Activated naive CD4-positive, alpha-beta T cell treated with anti-CD3 and anti-CD28 coated beads, Interleukin-2, amount 50 U/mL, for 24 hours (primary cell): ENCODE results near the gene UNC13C.

Source experiments
- H3K27ac Mint-ChIP-seq: one replicate; pipeline ENCODE4 v1.8.0; 2021; ENCODE audit warnings: mild to moderate bottlenecking, mixed read lengths
- H3K27me3 Mint-ChIP-seq: one replicate; pipeline ENCODE4 v1.8.0; 2021; ENCODE audit warnings: mixed read lengths
- H3K36me3 Mint-ChIP-seq: one replicate; pipeline ENCODE4 v1.8.0; 2021; ENCODE audit warnings: mixed read lengths
- H3K4me1 Mint-ChIP-seq: one replicate; pipeline ENCODE4 v1.8.0; 2021; ENCODE audit warnings: mixed read lengths
- H3K4me3 Mint-ChIP-seq: one replicate; pipeline ENCODE4 v1.8.0; 2021; ENCODE audit warnings: mild to moderate bottlenecking, mixed read lengths
- H3K9me3 Mint-ChIP-seq: one replicate; pipeline ENCODE4 v1.8.0; 2021; ENCODE audit warnings: mixed read lengths

UNC13C gene

DNA sequence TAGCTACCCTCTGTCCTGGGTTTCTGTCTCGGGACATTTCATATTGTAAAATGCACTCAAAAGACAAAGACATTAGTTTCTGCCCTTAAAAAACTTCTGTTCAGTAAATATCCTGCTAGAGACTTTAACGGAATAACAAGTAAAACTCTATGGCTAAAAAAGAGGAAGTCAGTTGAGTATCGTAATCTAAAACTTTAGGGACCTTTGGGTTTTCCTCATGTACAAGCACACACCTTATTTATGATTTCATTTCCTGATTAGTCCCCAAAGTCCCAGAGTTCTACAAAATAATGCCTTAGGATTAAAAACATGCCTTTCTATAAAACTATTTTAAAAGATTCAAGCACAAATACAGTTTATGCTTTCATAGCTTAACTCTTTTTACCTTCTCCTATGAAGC is 585.9 kb downstream of the UNC13C start:
- Mint-ChIP-seq H3K27ac (no peak overlapping the region), H3K27me3 (peaks cover 8% of the 10 kb centered on the region), H3K4me1 (no peaks in the 10 kb centered on the region), H3K9me3 (no peaks in the 10 kb centered on the region), H3K36me3 (no peaks in the 10 kb centered on the region), H3K4me3 (no peak overlapping the region)

- Mint-ChIP-seq H3K36me3 (no peaks in the 10 kb centered on the region), H3K9me3 (peaks cover 5% of the 10 kb centered on the region), H3K27me3 (peaks cover 4% of the 10 kb centered on the region), H3K4me1 (no peaks in the 10 kb centered on the region), H3K27ac (no peak overlapping the region), H3K4me3 (no peak overlapping the region)
Measured at GRCh38 chr15:54566654-54567053, 588.4 kb downstream of the UNC13C start.

- H3K4me1 Mint-ChIP-seq = no peaks in the 10 kb centered on the region
- peaks cover 4% of the 10 kb centered on the region for H3K27me3 Mint-ChIP-seq
- no peak overlapping the region for H3K4me3 Mint-ChIP-seq
- no peak overlapping the region for H3K27ac Mint-ChIP-seq
- no peaks in the 10 kb centered on the region for H3K36me3 Mint-ChIP-seq
- H3K9me3 Mint-ChIP-seq = peaks cover 5% of the 10 kb centered on the region
Measured at GRCh38 chr15:54567408-54568035, 589.3 kb downstream of the UNC13C start.

DNA sequence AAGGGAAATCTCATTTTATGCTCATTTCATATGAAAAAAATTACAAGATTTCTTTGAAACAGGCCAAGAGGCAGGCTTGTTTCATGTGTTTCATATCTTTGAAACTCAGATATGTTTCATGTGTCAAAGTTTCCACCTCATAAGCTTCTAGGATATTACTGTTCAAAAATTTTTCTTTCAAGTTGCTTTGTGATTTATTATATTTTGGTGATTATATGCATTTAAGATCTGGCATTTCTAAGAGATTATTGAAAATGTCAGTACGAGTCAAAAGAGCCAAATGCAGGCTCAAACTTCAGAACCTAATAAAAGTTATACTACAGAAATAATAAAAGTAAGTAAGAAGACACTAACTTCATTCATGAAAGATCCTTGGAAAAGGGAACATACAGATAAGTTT is 590.1 kb downstream of the UNC13C start:
- H3K27ac Mint-ChIP-seq = no peak overlapping the region

DNA sequence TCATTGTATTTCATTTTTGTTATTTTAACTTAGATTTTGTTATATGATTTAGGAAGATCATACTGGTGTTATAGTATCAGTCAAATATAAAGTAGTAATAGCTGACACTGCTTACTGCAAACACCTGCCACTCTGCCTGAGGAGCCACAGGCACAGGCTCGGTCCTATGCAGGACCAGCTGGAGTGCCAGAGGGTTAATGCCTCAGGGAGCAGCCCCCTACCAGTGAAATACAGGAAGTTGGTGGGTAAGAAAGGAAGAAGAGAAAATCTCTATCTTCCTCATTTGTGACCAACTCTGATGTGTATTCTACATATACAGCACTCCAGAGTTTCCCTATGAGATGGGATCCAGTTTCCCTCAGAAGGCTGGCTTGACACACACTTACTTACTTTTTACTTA is 593.3 kb downstream of the UNC13C start:
- peaks cover 5% of the 10 kb centered on the region for H3K9me3 Mint-ChIP-seq
- no peaks in the 10 kb centered on the region for H3K36me3 Mint-ChIP-seq
- H3K4me1 Mint-ChIP-seq = no peaks in the 10 kb centered on the region
- no peak overlapping the region for H3K27ac Mint-ChIP-seq
- H3K27me3 Mint-ChIP-seq = peaks cover 1% of the 10 kb centered on the region
- no peak overlapping the region for H3K4me3 Mint-ChIP-seq

More for the DNA sequence above, 590.1 kb downstream of the UNC13C start:
- Mint-ChIP-seq H3K4me1 (no peaks in the 10 kb centered on the region), H3K36me3 (no peaks in the 10 kb centered on the region), H3K9me3 (peaks cover 5% of the 10 kb centered on the region), H3K27me3 (peaks cover 4% of the 10 kb centered on the region), H3K4me3 (no peak overlapping the region)

GRCh38 chr15:54575586-54575985 is 597.3 kb downstream of the UNC13C start:
- Mint-ChIP-seq H3K9me3 (peaks cover 5% of the 10 kb centered on the region), H3K4me1 (no peaks in the 10 kb centered on the region), H3K27me3 (peaks cover 2% of the 10 kb centered on the region), H3K36me3 (no peaks in the 10 kb centered on the region), H3K27ac (no peak overlapping the region), H3K4me3 (no peak overlapping the region)

GRCh38 chr15:54576298-54576935 is 598.2 kb downstream of the UNC13C start:
- no peak overlapping the region for H3K27ac Mint-ChIP-seq
- H3K27me3 Mint-ChIP-seq = peaks cover 2% of the 10 kb centered on the region
- H3K9me3 Mint-ChIP-seq = peaks cover 5% of the 10 kb centered on the region
- no peaks in the 10 kb centered on the region for H3K4me1 Mint-ChIP-seq
- no peak overlapping the region for H3K4me3 Mint-ChIP-seq
- H3K36me3 Mint-ChIP-seq = no peaks in the 10 kb centered on the region

GRCh38 chr15:54577476-54578250 is 599.4 kb downstream of the UNC13C start:
- Mint-ChIP-seq H3K27ac (no peak overlapping the region), H3K4me3 (no peak overlapping the region), H3K4me1 (no peaks in the 10 kb centered on the region), H3K36me3 (no peaks in the 10 kb centered on the region), H3K9me3 (peaks cover 5% of the 10 kb centered on the region), H3K27me3 (peaks cover 2% of the 10 kb centered on the region)

GRCh38 chr15:54579855-54580254 is 601.6 kb downstream of the UNC13C start:
- Mint-ChIP-seq H3K9me3 (peaks cover 5% of the 10 kb centered on the region), H3K4me1 (no peaks in the 10 kb centered on the region), H3K4me3 (no peak overlapping the region), H3K36me3 (no peaks in the 10 kb centered on the region), H3K27ac (no peak overlapping the region), H3K27me3 (peaks cover 2% of the 10 kb centered on the region)

- no peaks in the 10 kb centered on the region for H3K36me3 Mint-ChIP-seq
- no peak overlapping the region for H3K4me3 Mint-ChIP-seq
- no peaks in the 10 kb centered on the region for H3K4me1 Mint-ChIP-seq
- no peak overlapping the region for H3K27ac Mint-ChIP-seq
- peaks cover 2% of the 10 kb centered on the region for H3K27me3 Mint-ChIP-seq
- peaks cover 5% of the 10 kb centered on the region for H3K9me3 Mint-ChIP-seq
Measured at GRCh38 chr15:54580643-54581042, 602.4 kb downstream of the UNC13C start.

DNA sequence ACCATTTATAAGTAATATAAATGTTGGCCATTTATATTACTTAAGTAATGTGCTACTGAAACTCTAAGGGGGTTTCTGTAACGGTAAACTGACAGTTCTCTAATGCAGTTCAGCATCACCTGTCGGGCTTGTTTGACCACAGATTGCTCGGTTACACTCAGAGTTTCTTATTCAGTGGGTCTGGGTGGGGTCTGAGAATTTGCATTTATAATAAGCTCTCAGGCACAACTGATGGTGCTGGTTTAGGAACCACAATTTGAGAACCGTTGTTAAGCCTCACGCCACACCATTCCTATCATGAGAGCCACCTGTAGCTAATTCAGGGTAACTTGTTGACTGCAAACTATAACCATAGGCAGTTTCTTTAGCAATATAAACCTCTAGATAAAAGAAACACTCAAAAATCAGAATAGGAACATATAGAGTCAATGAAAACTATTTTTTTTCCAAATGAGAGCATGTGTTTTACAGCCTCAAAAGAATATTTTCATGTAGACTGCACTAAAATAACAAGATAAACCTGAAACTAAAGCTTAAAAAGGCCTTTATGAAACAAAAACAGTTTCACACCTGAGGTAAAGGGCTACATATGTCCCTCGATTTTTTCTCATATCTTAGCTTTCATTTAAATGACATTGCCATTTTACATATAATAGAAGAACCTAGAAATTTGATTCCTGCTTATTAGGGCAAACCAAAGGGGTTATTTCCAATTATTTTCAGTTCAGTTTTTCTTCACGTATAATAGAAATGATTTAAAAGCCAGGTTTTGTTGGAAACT is 604.8 kb downstream of the UNC13C start:
- H3K36me3 Mint-ChIP-seq = no peaks in the 10 kb centered on the region
- peaks cover 5% of the 10 kb centered on the region for H3K9me3 Mint-ChIP-seq
- no peak overlapping the region for H3K4me3 Mint-ChIP-seq
- no peak overlapping the region for H3K27ac Mint-ChIP-seq
- peaks cover 2% of the 10 kb centered on the region for H3K27me3 Mint-ChIP-seq
- H3K4me1 Mint-ChIP-seq = no peaks in the 10 kb centered on the region

DNA sequence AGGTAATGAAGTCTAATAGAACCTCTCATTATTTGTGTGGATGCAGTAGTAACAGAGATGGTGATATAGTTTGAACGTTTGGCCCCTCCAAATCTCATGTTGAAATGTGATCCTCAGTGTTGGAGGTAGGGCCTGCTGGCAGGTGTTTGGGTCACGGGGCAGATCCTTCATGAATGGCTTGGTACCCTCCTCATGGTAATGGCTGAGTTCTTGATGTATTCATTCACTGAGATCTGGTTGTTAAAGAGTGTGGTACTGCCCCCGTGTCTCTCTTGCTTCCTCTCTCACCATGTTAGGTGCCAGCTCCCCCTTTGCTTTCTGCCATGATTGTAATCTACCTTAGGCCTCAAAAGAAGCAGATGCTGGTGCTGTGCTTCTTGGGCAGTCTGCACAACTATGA is 606.8 kb downstream of the UNC13C start:
- H3K4me3 Mint-ChIP-seq = no peak overlapping the region
- peaks cover 5% of the 10 kb centered on the region for H3K9me3 Mint-ChIP-seq
- no peaks in the 10 kb centered on the region for H3K27me3 Mint-ChIP-seq
- H3K36me3 Mint-ChIP-seq = no peaks in the 10 kb centered on the region
- H3K4me1 Mint-ChIP-seq = no peaks in the 10 kb centered on the region
- H3K27ac Mint-ChIP-seq = no peak overlapping the region

GRCh38 chr15:54594115-54594514 is 615.9 kb downstream of the UNC13C start:
- no peaks in the 10 kb centered on the region for H3K27me3 Mint-ChIP-seq
- no peak overlapping the region for H3K4me3 Mint-ChIP-seq
- no peaks in the 10 kb centered on the region for H3K4me1 Mint-ChIP-seq
- no peaks in the 10 kb centered on the region for H3K36me3 Mint-ChIP-seq
- peaks cover 5% of the 10 kb centered on the region for H3K9me3 Mint-ChIP-seq
- no peak overlapping the region for H3K27ac Mint-ChIP-seq

DNA sequence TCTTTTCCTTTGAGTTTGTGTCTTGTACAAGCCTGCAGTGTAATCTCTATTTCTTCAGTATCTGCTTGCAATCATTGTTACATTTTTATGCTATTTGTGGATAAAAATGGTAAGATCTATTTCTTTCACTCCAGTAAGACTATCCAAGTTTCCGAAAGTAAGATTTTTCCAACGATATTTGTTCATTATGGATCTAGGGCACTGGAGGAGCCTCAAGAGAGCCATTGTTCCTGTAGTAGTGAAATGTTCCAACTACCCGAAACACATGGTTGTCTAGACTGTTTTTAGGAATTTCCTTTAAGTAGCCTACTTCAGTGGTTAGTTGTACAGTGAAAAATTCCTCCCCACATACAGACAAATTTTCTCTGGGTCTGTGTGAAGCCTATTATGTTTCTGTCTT is 621.1 kb downstream of the UNC13C start:
- peaks cover 3% of the 10 kb centered on the region for H3K9me3 Mint-ChIP-seq
- H3K36me3 Mint-ChIP-seq = no peaks in the 10 kb centered on the region
- no peak overlapping the region for H3K4me3 Mint-ChIP-seq
- no peak overlapping the region for H3K27ac Mint-ChIP-seq
- peaks cover 2% of the 10 kb centered on the region for H3K27me3 Mint-ChIP-seq
- H3K4me1 Mint-ChIP-seq = no peaks in the 10 kb centered on the region

DNA sequence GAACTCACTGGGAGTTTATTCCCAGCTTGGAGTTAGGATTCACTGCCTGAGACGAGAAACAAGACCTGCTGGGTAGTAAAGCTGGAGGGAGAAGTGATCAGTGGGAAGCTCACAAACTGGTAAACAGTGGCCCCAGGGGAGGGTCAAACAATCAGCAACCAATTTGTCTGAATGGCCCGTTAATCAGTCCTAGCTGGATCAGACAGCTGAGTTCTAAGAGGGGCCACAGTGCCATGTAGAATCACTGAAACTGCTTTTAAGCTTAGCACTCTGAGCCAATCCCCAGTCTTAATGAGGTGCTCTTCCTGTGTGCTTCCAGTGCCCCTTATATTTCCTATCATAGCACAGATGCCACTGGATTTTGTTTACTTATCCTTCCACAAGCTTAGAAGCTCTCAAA is 626.8 kb downstream of the UNC13C start:
- peaks cover 2% of the 10 kb centered on the region for H3K9me3 Mint-ChIP-seq
- H3K4me1 Mint-ChIP-seq = no peaks in the 10 kb centered on the region
- H3K4me3 Mint-ChIP-seq = no peak overlapping the region
- H3K27me3 Mint-ChIP-seq = peaks cover 2% of the 10 kb centered on the region
- no peak overlapping the region for H3K27ac Mint-ChIP-seq
- H3K36me3 Mint-ChIP-seq = no peaks in the 10 kb centered on the region
